VCaP (cell line): ENCODE data around the gene PPP6R3.
"Not testable (repeated sequence)": the region's sequence is repeated elsewhere in the genome, so short reads cannot be mapped to it uniquely, and the experiment has no call there.

Source experiments
- H3K27ac ChIP-seq: fragments of 450-650 bp; 2 replicates; pipeline ENCODE4 v1.5.1; 2017
- TF ChIP-seq, protein P1 (sequence below): fragments of 450-650 bp; conservative IDR thresholded peaks from 2 replicates; pipeline ENCODE4 v1.5.1; 2017; ENCODE audit warnings: mild to moderate bottlenecking, moderate library complexity

PPP6R3 gene

DNA sequence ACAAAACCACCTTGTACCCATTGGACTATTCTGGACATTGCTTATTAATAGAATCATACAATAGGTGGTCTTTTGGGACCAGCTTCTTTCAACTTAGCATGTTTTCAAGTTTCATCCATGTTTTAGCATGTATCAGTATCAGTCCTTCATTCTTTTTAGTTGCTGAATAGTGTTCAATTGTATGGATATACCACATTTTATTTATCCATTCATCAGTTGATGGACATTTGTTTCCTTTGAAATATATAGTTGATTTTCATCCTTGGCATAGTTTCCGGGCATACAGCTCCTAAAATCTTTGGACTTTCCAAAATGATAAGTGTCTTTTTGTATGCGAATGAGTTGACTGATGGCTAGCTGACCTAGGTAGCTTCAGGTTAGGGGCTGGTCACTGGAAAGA, 12.2 kb downstream of the PPP6R3 start:
- H3K27ac ChIP-seq = no peak overlapping the region
- TF ChIP-seq, protein P1, sequence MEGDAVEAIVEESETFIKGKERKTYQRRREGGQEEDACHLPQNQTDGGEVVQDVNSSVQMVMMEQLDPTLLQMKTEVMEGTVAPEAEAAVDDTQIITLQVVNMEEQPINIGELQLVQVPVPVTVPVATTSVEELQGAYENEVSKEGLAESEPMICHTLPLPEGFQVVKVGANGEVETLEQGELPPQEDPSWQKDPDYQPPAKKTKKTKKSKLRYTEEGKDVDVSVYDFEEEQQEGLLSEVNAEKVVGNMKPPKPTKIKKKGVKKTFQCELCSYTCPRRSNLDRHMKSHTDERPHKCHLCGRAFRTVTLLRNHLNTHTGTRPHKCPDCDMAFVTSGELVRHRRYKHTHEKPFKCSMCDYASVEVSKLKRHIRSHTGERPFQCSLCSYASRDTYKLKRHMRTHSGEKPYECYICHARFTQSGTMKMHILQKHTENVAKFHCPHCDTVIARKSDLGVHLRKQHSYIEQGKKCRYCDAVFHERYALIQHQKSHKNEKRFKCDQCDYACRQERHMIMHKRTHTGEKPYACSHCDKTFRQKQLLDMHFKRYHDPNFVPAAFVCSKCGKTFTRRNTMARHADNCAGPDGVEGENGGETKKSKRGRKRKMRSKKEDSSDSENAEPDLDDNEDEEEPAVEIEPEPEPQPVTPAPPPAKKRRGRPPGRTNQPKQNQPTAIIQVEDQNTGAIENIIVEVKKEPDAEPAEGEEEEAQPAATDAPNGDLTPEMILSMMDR = no peak

DNA sequence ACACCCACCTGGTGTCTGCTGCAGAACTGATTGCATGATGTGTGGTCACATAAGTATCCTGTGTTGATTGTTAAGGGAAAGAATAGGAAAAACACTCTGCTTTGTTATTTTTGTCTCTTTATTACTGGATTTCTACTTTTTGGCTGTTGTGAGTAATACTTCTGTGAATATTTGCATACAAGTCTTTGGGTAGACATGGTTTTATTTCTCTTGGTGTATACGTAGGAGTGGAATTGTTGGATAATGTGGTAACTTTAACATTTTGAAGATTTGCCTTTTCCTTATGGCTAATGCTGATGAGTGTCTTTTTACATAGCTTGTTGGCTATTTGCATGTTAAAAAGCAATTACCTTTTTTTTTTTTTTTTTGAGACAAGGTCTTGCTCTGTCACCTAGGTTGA, 13.1 kb downstream of the PPP6R3 start:
- H3K27ac ChIP-seq = no peak overlapping the region
- TF ChIP-seq, protein P1 = no peak

DNA sequence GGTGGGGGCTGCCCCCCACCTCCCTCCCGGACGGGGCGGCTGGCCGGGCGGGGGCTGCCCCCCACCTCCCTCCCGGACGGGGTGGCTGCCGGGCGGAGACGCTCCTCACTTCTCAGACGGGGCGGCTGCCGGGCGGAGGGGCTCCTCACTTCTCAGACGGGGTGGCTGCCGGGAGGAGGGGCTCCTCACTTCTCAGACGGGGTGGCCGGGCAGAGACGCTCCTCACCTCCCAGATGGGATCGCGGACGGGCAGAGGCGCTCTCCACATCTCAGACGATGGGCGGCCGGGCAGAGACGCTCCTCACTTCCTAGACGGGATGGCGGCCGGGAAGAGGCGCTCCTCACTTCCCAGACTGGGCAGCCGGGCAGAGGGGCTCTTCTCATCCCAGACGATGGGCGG, 15.1 kb downstream of the PPP6R3 start:
- not testable (repeated sequence) for H3K27ac ChIP-seq

DNA sequence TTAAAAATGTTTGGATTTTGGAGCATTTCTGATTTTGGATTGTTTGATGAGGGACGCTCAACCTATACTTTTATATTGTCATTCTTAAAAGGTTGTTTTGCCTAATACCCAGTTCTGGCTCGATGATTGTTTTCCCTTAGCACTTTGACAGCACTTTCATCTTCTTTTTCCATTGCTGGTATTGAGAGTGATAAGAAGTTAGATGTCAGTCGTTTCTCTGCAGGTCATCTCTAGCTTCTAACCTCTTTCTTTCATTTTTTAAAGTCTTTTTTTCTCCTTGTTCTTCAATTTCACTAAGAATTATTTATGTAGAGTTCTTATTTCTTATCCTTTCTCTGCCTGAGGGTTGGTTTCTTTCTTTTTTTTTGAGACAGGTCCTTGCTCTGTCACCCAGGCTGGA, 18.8 kb downstream of the PPP6R3 start:
- TF ChIP-seq, protein P1 = no peak
- H3K27ac ChIP-seq = no peak overlapping the region

DNA sequence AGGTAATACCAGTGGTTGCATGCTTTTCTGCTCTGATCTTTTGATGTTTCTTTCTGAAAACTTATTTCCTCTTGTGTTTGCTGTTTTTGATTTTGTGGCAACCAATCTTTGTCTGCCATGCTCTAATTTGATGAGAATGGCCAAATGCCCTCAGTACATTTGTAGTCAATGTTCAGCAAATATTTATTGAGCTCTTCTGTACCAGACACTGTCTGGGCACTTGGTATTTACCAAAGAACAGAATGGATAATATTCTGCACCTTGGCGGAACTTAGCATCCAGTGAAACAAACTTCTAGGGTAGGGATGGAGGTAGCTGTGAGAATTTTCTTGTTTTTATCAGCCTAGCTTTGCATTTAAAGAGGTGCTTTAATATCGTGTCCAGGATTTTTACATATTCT, 19.6 kb downstream of the PPP6R3 start:
- peak overlapping the region; percentile 18 for H3K27ac ChIP-seq
- TF ChIP-seq, protein P1 = no peak

DNA sequence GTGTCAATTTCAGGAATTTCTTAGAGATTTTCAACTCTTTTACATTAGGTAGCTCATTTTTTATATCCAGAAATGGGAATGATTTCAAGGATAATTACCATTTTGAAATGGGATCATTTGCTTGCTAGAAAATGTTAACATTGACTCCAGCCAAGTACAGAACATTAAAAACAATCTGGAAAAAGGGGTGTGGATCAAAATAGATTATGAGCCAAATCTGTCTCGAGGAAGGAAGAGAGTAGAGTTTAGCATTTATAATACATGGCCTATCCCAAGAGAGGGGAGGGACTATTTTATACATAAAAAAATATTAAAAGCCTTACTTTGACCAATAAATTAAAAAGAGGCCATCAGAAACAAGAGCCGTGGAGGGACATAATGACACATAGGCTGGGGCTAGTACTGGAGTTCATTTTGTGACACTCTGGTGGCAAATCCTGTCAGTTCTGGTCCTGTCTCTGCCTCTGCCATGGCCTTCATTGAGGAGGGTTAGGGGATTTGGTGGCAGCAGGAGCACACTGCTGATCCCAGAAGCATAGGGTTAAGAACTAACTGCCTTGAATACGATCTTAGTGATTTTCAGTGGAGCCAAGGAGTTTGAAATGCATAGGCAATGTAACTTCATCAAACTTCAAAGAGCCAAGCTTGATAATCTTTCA, 20.4 kb downstream of the PPP6R3 start:
- TF ChIP-seq, protein P1 = no peak
- no peak overlapping the region; the same call in 1 of the 2 replicates for H3K27ac ChIP-seq

DNA sequence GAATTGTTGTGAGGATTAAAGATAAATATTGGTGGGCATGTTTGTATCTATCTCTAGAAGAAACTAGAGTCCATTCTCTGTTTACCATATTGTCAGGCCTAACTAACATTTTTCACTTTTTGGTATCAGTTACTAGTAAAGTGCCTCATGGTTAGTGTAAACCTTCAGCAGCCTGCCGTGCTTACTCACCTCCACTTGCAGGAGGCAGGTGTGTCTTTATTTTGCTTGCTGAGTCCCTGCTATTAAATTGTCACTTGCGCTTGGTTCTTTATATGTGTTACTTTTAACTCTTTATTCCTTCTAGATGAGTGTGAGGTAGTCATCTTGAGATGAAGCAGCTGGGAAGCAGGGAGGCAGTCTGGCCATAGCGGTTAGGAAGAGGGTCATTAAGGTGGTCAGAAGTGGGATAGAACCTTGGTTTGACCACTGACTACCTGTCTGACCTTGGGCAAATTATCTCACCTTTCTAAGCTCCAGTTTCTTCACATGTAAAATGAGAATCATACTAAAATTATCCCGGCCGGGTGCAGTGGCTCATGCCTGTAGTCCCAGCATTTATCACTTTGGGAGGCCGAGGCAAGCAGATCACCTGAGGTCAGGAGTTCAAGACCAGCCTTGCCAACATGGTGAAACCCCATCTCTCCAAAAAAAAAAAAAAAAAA, 21.2 kb downstream of the PPP6R3 start:
- H3K27ac ChIP-seq = no peak overlapping the region
- TF ChIP-seq, protein P1 = no peak

DNA sequence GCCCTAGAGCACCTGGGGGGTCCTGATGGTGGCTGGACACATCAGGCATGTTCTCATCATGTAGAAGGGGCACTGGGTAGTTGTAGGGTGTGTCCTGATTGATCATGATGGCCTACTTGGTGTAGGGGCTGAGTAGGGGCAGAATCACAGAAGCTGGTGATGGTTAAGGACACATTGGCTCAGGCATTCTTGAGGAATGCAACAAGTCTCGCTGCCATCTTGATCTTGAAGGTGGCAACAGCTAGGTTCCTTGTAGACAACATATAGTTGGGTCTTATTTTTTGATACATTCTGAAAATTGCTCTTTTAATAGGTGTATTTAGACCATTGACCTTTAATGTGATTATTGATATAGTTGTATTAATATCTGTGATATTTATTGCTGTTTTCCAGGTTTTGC, 28.1 kb downstream of the PPP6R3 start:
- TF ChIP-seq, protein P1 = no peak
- H3K27ac ChIP-seq = no peak overlapping the region
